HepG2 (cell line): Measurements from ENCODE around the gene KCNQ2. TPM values are rescaled to one million over a fixed set of nuclear protein-coding genes. Genes with fewer than 3 reads are reported as not detected.

Experiments
- ATAC-seq: fragments of 200-7000 bp; cut with Tn5 transposase; 3 replicates; pipeline ENCODE4 v1.9.1; 2020; ENCODE audit warnings: mild to moderate bottlenecking, moderate library complexity
- BruUV-seq: library from RNA; stranded (reverse); fragments of 400-500 nt; replicated peaks from 2 replicates; lab custom pipeline; 2021; lab: Mats Ljungman, UMichigan
- CTCF ChIA-PET: fragments of 300-600 bp; formaldehyde crosslinking; extraction: SDS; loops from one replicate; lab custom pipeline; 2021; ENCODE audit warnings: low total read pairs, inconsistent platforms, low intra/inter-chr PET ratio; lab: Yijun Ruan, JAX
- POLR2A ChIA-PET: fragments of 350-600 bp; sonication (Branson Sonifier 250); formaldehyde crosslinking; loops from one replicate; lab custom pipeline; 2020; ENCODE audit warnings: antibody characterized with exemption, inconsistent platforms; lab: Yijun Ruan, JAX
- DNase-seq: peaks from one replicate; pipeline ENCODE4 v3.0.0-alpha.2; 2015; ENCODE audit warnings: low spot score
- FAIRE-seq: peaks from 3 replicates; lab custom pipeline; 2011; peaks lifted over from hg19 to GRCh38; lab: Jason Lieb, UNC
- H2AFZ ChIP-seq: one replicate; pipeline ENCODE4 v1.6.1; 2011; ENCODE audit warnings: low read length, inconsistent platforms
- H3K27ac ChIP-seq: fragments of 300-600 bp; 3 replicates; pipeline ENCODE4 v1.8.0; 2011; ENCODE audit warnings: mixed run types, mild to moderate bottlenecking, mixed read lengths, low read length, inconsistent platforms; ENCODE audit not compliant: insufficient read depth; ENCODE audit errors: extremely low read length
- H3K27me3 ChIP-seq, 2 experiments: fragments of 200-600 bp in 1 of 2; 2 replicates in 1 of 2; 3 replicates in 1 of 2; pipeline versions ENCODE4 v1.6.0 to v1.8.0; 2011; ENCODE audit warnings: low read length in 2 of 2, mild to moderate bottlenecking in 2 of 2, moderate library complexity in 2 of 2, inconsistent platforms in 1 of 2; ENCODE audit not compliant: insufficient read depth in 2 of 2, control insufficient read depth in 1 of 2
- H3K36me3 ChIP-seq, 2 experiments: fragments of 200-600 bp in 1 of 2; replicated peaks in 1 of 2; 2 replicates in 1 of 2; 3 replicates in 1 of 2; pipeline versions ENCODE4 v1.5.1 to v1.8.0; 2011; ENCODE audit warnings: low read length in 2 of 2, inconsistent platforms in 1 of 2; ENCODE audit not compliant: insufficient read depth in 2 of 2, control insufficient read depth in 1 of 2
- H3K4me1 ChIP-seq: 2 replicates; pipeline ENCODE4 v1.5.1; 2012; ENCODE audit warnings: low read length, inconsistent platforms; ENCODE audit not compliant: insufficient read depth
- H3K4me2 ChIP-seq: 2 replicates; pipeline ENCODE4 v1.6.0; 2011; ENCODE audit warnings: low read depth, low read length, inconsistent platforms
- H3K4me3 ChIP-seq, 3 experiments: fragments of 200-600 bp in 1 of 3; sonication (generic), shearing (Covaris generic) in 1 of 3; replicated peaks in 1 of 3; 2 replicates each; pipeline ENCODE4 v1.5.1; 2011 to 2016; ENCODE audit warnings: low read length in 3 of 3, inconsistent platforms in 2 of 3, low read depth in 2 of 3, mild to moderate bottlenecking in 2 of 3, control low read depth in 1 of 3, mixed read lengths in 1 of 3; ENCODE audit not compliant: insufficient read depth in 1 of 3
- H3K79me2 ChIP-seq: one replicate; pipeline ENCODE4 v1.6.1; 2011; ENCODE audit warnings: low read length, inconsistent platforms; ENCODE audit not compliant: insufficient read depth
- H3K9ac ChIP-seq: 2 replicates; pipeline ENCODE4 v1.6.0; 2011; ENCODE audit warnings: mild to moderate bottlenecking, low read depth, low read length, inconsistent platforms; ENCODE audit not compliant: insufficient read depth
- H3K9me3 ChIP-seq: 2 replicates; pipeline ENCODE4 v1.5.1; 2012; ENCODE audit warnings: mild to moderate bottlenecking, low read length
- H4K20me1 ChIP-seq: 2 replicates; pipeline ENCODE4 v1.6.0; 2011; ENCODE audit warnings: inconsistent platforms, mild to moderate bottlenecking, low read length, moderate library complexity; ENCODE audit not compliant: insufficient read depth
- ATF7 ChIP-seq, 2 experiments: fragments of 450-650 bp in 1 of 2; sonication (generic) in 1 of 2; formaldehyde crosslinking in 1 of 2; IDR thresholded peaks; 2 replicates each; pipeline versions ENCODE4 v1.4.0 to v1.6.1; 2016 to 2020; ENCODE audit warnings: antibody characterized with exemption in 1 of 2, mild to moderate bottlenecking in 1 of 2, missing genetic modification reagents in 1 of 2
- DZIP1 ChIP-seq: sonication (generic); formaldehyde crosslinking; IDR thresholded peaks from 2 replicates; pipeline ENCODE4 v1.5.0; 2020; ENCODE audit warnings: mild to moderate bottlenecking, missing genetic modification reagents
- FOSL1 ChIP-seq: sonication (generic); formaldehyde crosslinking; IDR thresholded peaks from 2 replicates; pipeline ENCODE4 v1.9.0; 2021; ENCODE audit warnings: missing genetic modification reagents, borderline replicate concordance
- FOXO1 ChIP-seq: sonication (generic); formaldehyde crosslinking; IDR thresholded peaks from 2 replicates; pipeline ENCODE4 v1.4.0; 2020; ENCODE audit warnings: missing genetic modification reagents
- FOXO4 ChIP-seq: sonication (generic); formaldehyde crosslinking; conservative IDR thresholded peaks from 2 replicates; pipeline ENCODE4 v1.8.1; 2023; ENCODE audit warnings: missing genetic modification reagents
- HNRNPLL ChIP-seq: fragments of 200-400 bp; formaldehyde crosslinking; IDR thresholded peaks from 2 replicates; pipeline ENCODE4 v1.6.1; 2017; ENCODE audit warnings: mild to moderate bottlenecking, low read depth, low read length; ENCODE audit not compliant: poor library complexity, severe bottlenecking
- NAIF1 ChIP-seq: sonication (generic); formaldehyde crosslinking; IDR thresholded peaks from 2 replicates; pipeline ENCODE4 v1.5.0; 2020; ENCODE audit warnings: mild to moderate bottlenecking, missing genetic modification reagents, borderline replicate concordance
- SKIL ChIP-seq: sonication (generic); formaldehyde crosslinking; IDR thresholded peaks from 2 replicates; pipeline ENCODE4 v1.8.0; 2022; ENCODE audit warnings: missing genetic modification reagents, mild to moderate bottlenecking, moderate library complexity, borderline replicate concordance
- ZBTB10 ChIP-seq: sonication (generic); formaldehyde crosslinking; IDR thresholded peaks from 2 replicates; pipeline ENCODE4 v1.4.0; 2020; ENCODE audit warnings: missing genetic modification reagents, borderline replicate concordance
- ZFY ChIP-seq: sonication (generic); formaldehyde crosslinking; IDR thresholded peaks from 2 replicates; pipeline ENCODE4 v1.4.0; 2020; ENCODE audit warnings: missing genetic modification reagents
- ZNF251 ChIP-seq: sonication (generic); formaldehyde crosslinking; IDR thresholded peaks from 2 replicates; pipeline ENCODE4 v1.9.0; 2021; ENCODE audit warnings: mild to moderate bottlenecking, missing genetic modification reagents
- ZNF263 ChIP-seq: sonication (generic); formaldehyde crosslinking; IDR thresholded peaks from 2 replicates; pipeline ENCODE4 v1.4.0; 2020; ENCODE audit warnings: missing genetic modification reagents
- ZNF296 ChIP-seq: sonication (generic); formaldehyde crosslinking; conservative IDR thresholded peaks from 2 replicates; pipeline ENCODE4 v1.5.0; 2020; ENCODE audit warnings: mild to moderate bottlenecking, missing genetic modification reagents
- ZNF562 ChIP-seq: sonication (generic); formaldehyde crosslinking; IDR thresholded peaks from 2 replicates; pipeline ENCODE4 v1.8.0; 2022; ENCODE audit warnings: missing genetic modification reagents, borderline replicate concordance
- WGBS: methylation state at CpG from one replicate; pipeline ENCODE4 v1.1.6; 2017; ENCODE audit warnings: low lambda C conversion rate; 5-methylcytosine and 5-hydroxymethylcytosine counted together
- in situ Hi-C: cut with HindIII; loops from 2 replicates; pipeline ENCODE4 v1.10.0; 2017; ENCODE audit warnings: low pct_unique_long_range_greater_than_20kb; ENCODE audit not compliant: extremely low pct_ligation_motif_present
- intact Hi-C: fragments of 100-400 bp; cut with micrococcal nuclease; formaldehyde crosslinking; loops from one replicate; pipeline ENCODE4 v1.10.0; 2022; ENCODE audit not compliant: unreplicated experiment
- polyA plus RNA-seq, 8 experiments: library from polyadenylated mRNA; depleted of rRNA in 3 of 8; stranded (reverse) in 7 of 8; unstranded in 1 of 8; fragments of >200 nt; fragmentation: Illumina TruSeq in 4 of 8; extraction: Trizol in 4 of 8; gene quantifications; 2 replicates each; pipeline versions ENCODE4 v1.2.1 to v1.2.3, GENCODE V29; 2011 to 2016; ENCODE audit warnings: low read depth in 4 of 8, missing spikeins in 1 of 8, mixed read lengths in 1 of 8; ENCODE audit not compliant: insufficient read depth in 1 of 8
- total RNA-seq, 5 experiments: library from RNA; depleted of rRNA; stranded (reverse); fragments of >200 nt; fragmentation: Illumina TruSeq; extraction: Trizol; gene quantifications; 2 replicates each; pipeline ENCODE4 v1.2.3, GENCODE V29; 2016; ENCODE audit warnings: low read depth in 1 of 5

The KCNQ2 gene
- total and polyA plus RNA-seq, 2 of the 13 experiments (the other 11 are each of a cell fraction or from before 2014, with no cell fraction given) = not detected

- Histone ChIP-seq H3K4me1 (no peaks in the 10 kb centered on the region), H3K4me3 (no peak overlapping the region), H3K4me2 (no peak overlapping the region), H4K20me1 (peaks cover 6% of the 10 kb centered on the region; the same call in 1 of the 2 replicates), H3K9me3 (no peaks in the 10 kb centered on the region), H3K27ac (no peak overlapping the region), H3K9ac (no peak overlapping the region), H2AFZ (no peak overlapping the region), H3K36me3 (no peaks in the 10 kb centered on the region), H3K79me2 (no peaks in the 10 kb centered on the region), H3K27me3 (peaks cover 69 to 93% of the 10 kb centered on the region in 2 experiments)
- ATAC-seq = no peak
- BruUV-seq = no TSS peak
- POLR2A ChIA-PET = no interaction called here
- in situ Hi-C loops (no loop called here), intact Hi-C loops (no loop called here)
- FAIRE-seq = no peak
- CTCF ChIA-PET = no interaction called here
- DNase-seq = no peak
- 18% methylated on average over 21 of the region's 33 CpGs for WGBS
- TF ChIP-seq FOSL1 (CRISPR knock-in tag) (no peak), ATF7 (IDR thresholded peaks at IDR 0.05) (no peak), ATF7 (CRISPR knock-in tag; IDR thresholded peaks at IDR 0.05) (no peak), HNRNPLL (no peak), ZNF251 (no peak), ZFY (CRISPR knock-in tag) (no peak), ZNF263 (no peak), ZNF296 (CRISPR knock-in tag) (no peak), ZBTB10 (CRISPR knock-in tag) (no peak), SKIL (CRISPR knock-in tag) (no peak), FOXO1 (CRISPR knock-in tag) (no peak), NAIF1 (CRISPR knock-in tag) (no peak), ZNF562 (CRISPR knock-in tag) (no peak), DZIP1 (CRISPR knock-in tag) (no peak), FOXO4 (CRISPR knock-in tag) (no peak)
These were observed 58.3 kb downstream of the KCNQ2 start for GRCh38 chr20:63413963-63414684.
